ENCODE data around the gene UBE2G1.

DNA sequence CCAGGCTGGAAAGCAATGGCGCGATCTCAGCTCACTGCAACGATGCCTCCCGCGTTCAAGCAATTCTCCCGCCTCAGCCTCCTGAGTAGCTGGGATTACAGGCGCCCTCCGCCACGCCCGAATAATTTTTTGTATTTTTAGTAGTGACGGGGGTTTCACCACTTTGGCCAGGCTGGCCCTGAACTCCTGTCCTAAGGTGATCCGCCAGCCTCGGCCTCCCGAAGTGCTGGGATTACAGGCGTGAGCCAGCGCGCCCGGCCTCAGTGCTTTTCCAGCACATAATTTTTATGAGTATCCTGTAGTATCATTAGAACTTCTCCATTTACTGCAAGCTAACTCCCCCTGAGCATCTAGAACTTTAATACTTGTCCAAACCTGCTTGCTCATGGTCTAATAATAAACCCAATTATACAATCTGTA, 1.8 kb downstream of the UBE2G1 start:
- TF ChIP-seq POLR2A (IDR thresholded peaks at IDR 0.05): no peak
- TF ChIP-seq, protein P1, sequence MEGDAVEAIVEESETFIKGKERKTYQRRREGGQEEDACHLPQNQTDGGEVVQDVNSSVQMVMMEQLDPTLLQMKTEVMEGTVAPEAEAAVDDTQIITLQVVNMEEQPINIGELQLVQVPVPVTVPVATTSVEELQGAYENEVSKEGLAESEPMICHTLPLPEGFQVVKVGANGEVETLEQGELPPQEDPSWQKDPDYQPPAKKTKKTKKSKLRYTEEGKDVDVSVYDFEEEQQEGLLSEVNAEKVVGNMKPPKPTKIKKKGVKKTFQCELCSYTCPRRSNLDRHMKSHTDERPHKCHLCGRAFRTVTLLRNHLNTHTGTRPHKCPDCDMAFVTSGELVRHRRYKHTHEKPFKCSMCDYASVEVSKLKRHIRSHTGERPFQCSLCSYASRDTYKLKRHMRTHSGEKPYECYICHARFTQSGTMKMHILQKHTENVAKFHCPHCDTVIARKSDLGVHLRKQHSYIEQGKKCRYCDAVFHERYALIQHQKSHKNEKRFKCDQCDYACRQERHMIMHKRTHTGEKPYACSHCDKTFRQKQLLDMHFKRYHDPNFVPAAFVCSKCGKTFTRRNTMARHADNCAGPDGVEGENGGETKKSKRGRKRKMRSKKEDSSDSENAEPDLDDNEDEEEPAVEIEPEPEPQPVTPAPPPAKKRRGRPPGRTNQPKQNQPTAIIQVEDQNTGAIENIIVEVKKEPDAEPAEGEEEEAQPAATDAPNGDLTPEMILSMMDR (IDR thresholded peaks at IDR 0.05): no peak

Data from body of pancreas (tissue), 4 donors.